Measurements from ENCODE around the gene FAM181A. TPM values are rescaled to one million over a fixed set of nuclear protein-coding genes. Genes with fewer than 3 reads are reported as not detected.

FAM181A gene
- total RNA-seq, 1 donor from 2014 or later = not detected

- no peak for DNase-seq (ENCODE audit: low read depth)
Observed at GRCh38 chr14:93950948-93951634, 23.9 kb downstream of the FAM181A start.

- peak; percentile 44 for DNase-seq (ENCODE audit: low read depth)
Observed at GRCh38 chr14:93951635-93952540, 24.7 kb downstream of the FAM181A start.

GRCh38 chr14:93952829-93953228 is 25.7 kb downstream of the FAM181A start:
- DNase-seq (ENCODE audit: low read depth) = peak; percentile 31

GRCh38 chr14:93953263-93953662 is 26.1 kb downstream of the FAM181A start:
- no peak for DNase-seq (ENCODE audit: low read depth)

GRCh38 chr14:93953739-93954515 is 26.8 kb downstream of the FAM181A start:
- DNase-seq (ENCODE audit: low read depth) = no peak

- no peak for DNase-seq (ENCODE audit: low read depth)
Observed at GRCh38 chr14:93954516-93954830, 27.3 kb downstream of the FAM181A start.

GRCh38 chr14:93954900-93955849 is 28.0 kb downstream of the FAM181A start:
- no peak for DNase-seq (ENCODE audit: low read depth)

- no peak for DNase-seq (ENCODE audit: low read depth)
Observed at GRCh38 chr14:93955850-93956481, 28.8 kb downstream of the FAM181A start.

GRCh38 chr14:93956514-93957332 is 29.6 kb downstream of the FAM181A start:
- DNase-seq (ENCODE audit: low read depth) = no peak

GRCh38 chr14:93957333-93957710 is 30.2 kb downstream of the FAM181A start:
- no peak for DNase-seq (ENCODE audit: low read depth)

- DNase-seq (ENCODE audit: low read depth) = no peak
Observed at GRCh38 chr14:93957751-93958566, 30.8 kb downstream of the FAM181A start.

GRCh38 chr14:93958567-93959238 is 31.6 kb downstream of the FAM181A start:
- DNase-seq (ENCODE audit: low read depth) = no peak

- peak; percentile 96 for DNase-seq (ENCODE audit: low read depth)
Observed at GRCh38 chr14:93959239-93960107, 32.3 kb downstream of the FAM181A start.

GRCh38 chr14:93960108-93960475 is 32.9 kb downstream of the FAM181A start:
- peak; percentile 36 for DNase-seq (ENCODE audit: low read depth)

GRCh38 chr14:93960774-93961438 is 33.8 kb downstream of the FAM181A start:
- no peak for DNase-seq (ENCODE audit: low read depth)

- DNase-seq (ENCODE audit: low read depth) = no peak
Observed at GRCh38 chr14:93961620-93962019, 34.5 kb downstream of the FAM181A start.
